Breast epithelium (tissue), 4 donors: ENCODE results near the gene PRPF6. TPM values are rescaled to one million over a fixed set of nuclear protein-coding genes. Genes with fewer than 3 reads are reported as not detected.

ENCODE experiments used
- DNase-seq, 2 donors: peaks; one replicate each; pipeline ENCODE4 v3.0.0-alpha.2; 2019; ENCODE audit warnings: low spot score in 2 of 2
- H3K27ac ChIP-seq, 2 donors: fragments of 200-600 bp; sonication (generic) in 1 of 2; one replicate each; pipeline ENCODE4 v1.5.1; 2016 to 2019; ENCODE audit warnings: mild to moderate bottlenecking in 1 of 2
- H3K27me3 ChIP-seq, 2 donors: fragments of 200-600 bp; sonication (generic) in 1 of 2; one replicate each; pipeline versions ENCODE4 v1.5.1 to v1.6.0; 2017 to 2019; ENCODE audit warnings: control low read depth in 1 of 2, mild to moderate bottlenecking in 1 of 2
- H3K36me3 ChIP-seq: fragments of 200-600 bp; one replicate; pipeline ENCODE4 v1.5.1; 2019
- H3K4me1 ChIP-seq, 2 donors: fragments of 200-600 bp; sonication (generic); one replicate each; pipeline ENCODE4 v1.5.1; 2016 to 2019; ENCODE audit warnings: control low read depth in 1 of 2
- H3K4me3 ChIP-seq, 3 donors: fragments of 200-600 bp; sonication (generic); 1 replicate in 2 of 3; 2 replicates in 1 of 3; pipeline ENCODE4 v1.5.1; 2016 to 2019; ENCODE audit warnings: mild to moderate bottlenecking in 3 of 3, moderate library complexity in 2 of 3
- H3K9me3 ChIP-seq, 2 donors: fragments of 200-600 bp; sonication (generic) in 1 of 2; one replicate each; pipeline ENCODE4 v1.5.1; 2016 to 2019; ENCODE audit warnings: control low read depth in 1 of 2
- POLR2A ChIP-seq: fragments of 450-650 bp; IDR thresholded peaks from one replicate; pipeline ENCODE4 v1.6.1; 2016; ENCODE audit warnings: antibody characterized with exemption, mild to moderate bottlenecking, moderate library complexity
- POLR2AphosphoS5 ChIP-seq, 3 donors: sonication (generic); formaldehyde crosslinking; IDR thresholded peaks; one replicate each; pipeline ENCODE4 v1.6.1; 2017; ENCODE audit warnings: antibody characterized with exemption in 3 of 3
- intact Hi-C: fragments of 100-400 bp; cut with DNase I; formaldehyde crosslinking; loops from one replicate; pipeline ENCODE4 v1.15.1; 2023; ENCODE audit warnings: low total_unique reads
- total RNA-seq, 3 donors: library from RNA; depleted of rRNA; stranded (reverse); fragments of >200 nt; gene quantifications; one replicate each; pipeline ENCODE4 v1.1.0, GENCODE V29; 2016
- TF ChIP-seq, protein P1 (sequence below), 3 donors: fragments of 450-650 bp; IDR thresholded peaks; one replicate each; pipeline ENCODE4 v1.5.1; 2016 to 2017; ENCODE audit warnings: antibody characterized with exemption in 3 of 3, mild to moderate bottlenecking in 3 of 3, moderate library complexity in 3 of 3

Gene PRPF6
- total RNA-seq, 3 donors from 2014 or later, result 53.9 to 67.5 (median 59.6) TPM

DNA sequence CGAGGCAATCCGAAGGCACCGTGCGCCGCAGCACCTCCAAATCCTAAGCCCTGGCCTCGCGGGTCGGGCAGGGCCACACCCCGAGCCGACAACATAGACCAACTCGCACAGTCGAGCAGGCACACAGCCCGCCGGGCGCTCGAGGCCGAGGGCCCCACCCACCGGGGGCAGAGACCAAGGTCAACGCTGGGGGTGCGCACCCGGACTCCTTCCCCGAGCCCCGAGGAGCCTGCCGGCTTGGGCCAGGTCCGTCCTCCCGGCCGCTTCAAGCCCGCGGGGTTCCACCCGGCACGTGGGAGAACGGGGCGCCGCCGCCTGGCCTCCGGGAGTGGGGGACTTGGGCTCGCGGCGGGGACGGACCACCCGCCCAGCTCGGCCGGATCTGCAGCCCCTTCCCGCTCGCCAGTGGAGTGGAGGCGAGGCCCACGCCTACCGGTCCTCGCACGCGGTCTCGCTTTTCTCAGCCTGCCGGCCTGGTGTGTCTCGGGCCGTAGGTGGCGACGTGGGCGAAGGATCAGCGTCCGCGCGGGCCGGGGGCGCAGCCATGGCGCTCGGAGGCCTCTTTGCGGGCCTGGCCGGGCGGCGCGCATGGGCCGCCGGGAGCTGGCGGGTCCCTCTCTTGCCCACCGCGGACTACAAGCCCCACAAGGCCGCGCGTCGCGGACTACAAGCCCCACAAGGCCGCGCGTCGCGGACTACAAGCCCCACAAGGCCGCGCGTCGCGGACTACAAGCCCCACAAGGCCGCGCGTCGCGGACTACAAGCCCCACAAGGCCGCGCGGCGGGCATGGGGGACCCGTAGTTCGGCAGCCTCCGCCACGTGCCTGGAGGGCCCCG lies 24.9 kb upstream of the PRPF6 start, which contains the start of gene UCKL1:
Gene UCKL1 (minus strand): TSS at position 590 of the 837 bp plus-strand sequence. CDS start 44 bp downstream, at position 546.
- H3K36me3 ChIP-seq, result no peaks in the 10 kb centered on the region
- peak; percentile 90 to 94 for DNase-seq
- peak; percentile 43 to 76 (median 62) for TF ChIP-seq POLR2AphosphoS5 (IDR thresholded peaks at IDR 0.05)
- peak; percentile 35 for TF ChIP-seq POLR2A
- TF ChIP-seq, protein P1, sequence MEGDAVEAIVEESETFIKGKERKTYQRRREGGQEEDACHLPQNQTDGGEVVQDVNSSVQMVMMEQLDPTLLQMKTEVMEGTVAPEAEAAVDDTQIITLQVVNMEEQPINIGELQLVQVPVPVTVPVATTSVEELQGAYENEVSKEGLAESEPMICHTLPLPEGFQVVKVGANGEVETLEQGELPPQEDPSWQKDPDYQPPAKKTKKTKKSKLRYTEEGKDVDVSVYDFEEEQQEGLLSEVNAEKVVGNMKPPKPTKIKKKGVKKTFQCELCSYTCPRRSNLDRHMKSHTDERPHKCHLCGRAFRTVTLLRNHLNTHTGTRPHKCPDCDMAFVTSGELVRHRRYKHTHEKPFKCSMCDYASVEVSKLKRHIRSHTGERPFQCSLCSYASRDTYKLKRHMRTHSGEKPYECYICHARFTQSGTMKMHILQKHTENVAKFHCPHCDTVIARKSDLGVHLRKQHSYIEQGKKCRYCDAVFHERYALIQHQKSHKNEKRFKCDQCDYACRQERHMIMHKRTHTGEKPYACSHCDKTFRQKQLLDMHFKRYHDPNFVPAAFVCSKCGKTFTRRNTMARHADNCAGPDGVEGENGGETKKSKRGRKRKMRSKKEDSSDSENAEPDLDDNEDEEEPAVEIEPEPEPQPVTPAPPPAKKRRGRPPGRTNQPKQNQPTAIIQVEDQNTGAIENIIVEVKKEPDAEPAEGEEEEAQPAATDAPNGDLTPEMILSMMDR (IDR thresholded peaks at IDR 0.05), result no peak
- H3K9me3 ChIP-seq, result no peaks in the 10 kb centered on the region
- no peaks in the 10 kb centered on the region for H3K27me3 ChIP-seq
- peaks cover 20 to 31% of the 10 kb centered on the region in 2 donors for H3K4me1 ChIP-seq
- H3K4me3 ChIP-seq, result peak within 1 kb of the TSS; percentile 94 to 100 (median 98)
- intact Hi-C loops, result no loop called here
- H3K27ac ChIP-seq, result peak within 1 kb of the TSS; percentile 86 to 98

DNA sequence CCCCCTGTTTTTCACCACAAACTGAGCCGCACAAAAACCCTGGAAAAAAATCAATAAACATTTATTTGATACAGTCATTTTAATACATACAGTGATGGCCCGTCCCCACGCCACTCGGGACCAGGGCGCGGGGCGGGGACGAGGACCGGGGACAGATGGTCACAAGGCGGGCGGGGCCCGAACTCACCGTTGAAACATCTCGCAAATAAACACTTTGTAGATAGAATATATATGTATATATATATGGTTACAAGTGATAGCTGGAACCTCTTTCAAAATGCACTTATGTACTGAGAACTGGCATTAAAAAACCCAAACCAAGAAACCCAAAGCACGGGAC lies 24.3 kb upstream of the PRPF6 start:
- peak overlapping the region; percentile 94 to 100 (median 98) for H3K4me3 ChIP-seq
- peaks cover 20 to 26% of the 10 kb centered on the region in 2 donors for H3K4me1 ChIP-seq
- intact Hi-C loops, result no loop called here
- H3K27ac ChIP-seq, result peak overlapping the region; percentile 78 to 86
- H3K27me3 ChIP-seq, result no peaks in the 10 kb centered on the region
- H3K9me3 ChIP-seq, result no peaks in the 10 kb centered on the region
- DNase-seq, result no peak
- no peak for TF ChIP-seq POLR2AphosphoS5 (IDR thresholded peaks at IDR 0.05)
- TF ChIP-seq POLR2A, result no peak
- TF ChIP-seq, protein P1 (IDR thresholded peaks at IDR 0.05), result no peak
- H3K36me3 ChIP-seq, result peaks cover 4% of the 10 kb centered on the region

DNA sequence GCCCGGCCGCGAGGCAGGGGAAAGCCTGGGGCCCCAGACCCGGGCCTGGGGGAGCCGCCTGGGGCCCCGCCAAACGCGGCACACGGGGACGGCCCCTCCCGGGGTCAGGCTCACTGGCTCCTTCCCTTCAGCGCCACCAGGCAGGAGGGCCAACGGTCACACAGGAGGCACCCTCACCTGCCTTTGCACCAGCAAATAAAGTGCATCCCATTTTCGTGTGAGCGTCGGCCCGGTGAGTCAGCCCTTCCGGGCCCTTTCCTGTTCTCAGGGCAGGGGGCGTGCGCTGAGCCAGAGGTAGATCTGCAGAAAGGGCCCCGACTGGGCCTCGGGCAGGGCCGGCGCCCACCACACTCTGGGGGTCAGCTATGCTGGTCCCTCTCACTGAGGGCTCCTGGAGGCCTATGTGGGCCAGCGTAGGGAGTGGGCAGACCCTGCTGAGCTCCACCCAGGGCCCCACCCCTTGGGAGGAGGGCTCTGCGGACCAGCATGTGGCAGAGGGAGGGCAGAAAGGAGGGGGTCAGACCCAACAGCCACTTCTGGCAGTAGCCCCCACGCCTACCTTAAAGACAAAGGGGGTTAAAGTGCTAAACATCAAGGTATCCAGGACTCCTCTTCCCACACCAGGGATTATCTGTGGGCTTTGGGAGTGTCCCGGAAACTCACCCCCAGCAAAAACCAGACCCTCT lies 23.8 kb upstream of the PRPF6 start:
- no peaks in the 10 kb centered on the region for H3K9me3 ChIP-seq
- intact Hi-C loops, result no loop called here
- TF ChIP-seq, protein P1 (IDR thresholded peaks at IDR 0.05), result peak in 1 of 3 donors; percentile 8
- TF ChIP-seq POLR2AphosphoS5 (IDR thresholded peaks at IDR 0.05) (peak in 1 of 3 donors; percentile 39), POLR2A (no peak)
- H3K36me3 ChIP-seq, result peaks cover 8% of the 10 kb centered on the region
- no peaks in the 10 kb centered on the region for H3K27me3 ChIP-seq
- peak in 1 of 2 donors; percentile 74 for DNase-seq
- H3K4me1 ChIP-seq, result peaks cover 20 to 22% of the 10 kb centered on the region in 2 donors
- H3K4me3 ChIP-seq, result peak overlapping the region; percentile 94 to 100 (median 98)
- peak overlapping the region; percentile 78 to 86 for H3K27ac ChIP-seq

DNA sequence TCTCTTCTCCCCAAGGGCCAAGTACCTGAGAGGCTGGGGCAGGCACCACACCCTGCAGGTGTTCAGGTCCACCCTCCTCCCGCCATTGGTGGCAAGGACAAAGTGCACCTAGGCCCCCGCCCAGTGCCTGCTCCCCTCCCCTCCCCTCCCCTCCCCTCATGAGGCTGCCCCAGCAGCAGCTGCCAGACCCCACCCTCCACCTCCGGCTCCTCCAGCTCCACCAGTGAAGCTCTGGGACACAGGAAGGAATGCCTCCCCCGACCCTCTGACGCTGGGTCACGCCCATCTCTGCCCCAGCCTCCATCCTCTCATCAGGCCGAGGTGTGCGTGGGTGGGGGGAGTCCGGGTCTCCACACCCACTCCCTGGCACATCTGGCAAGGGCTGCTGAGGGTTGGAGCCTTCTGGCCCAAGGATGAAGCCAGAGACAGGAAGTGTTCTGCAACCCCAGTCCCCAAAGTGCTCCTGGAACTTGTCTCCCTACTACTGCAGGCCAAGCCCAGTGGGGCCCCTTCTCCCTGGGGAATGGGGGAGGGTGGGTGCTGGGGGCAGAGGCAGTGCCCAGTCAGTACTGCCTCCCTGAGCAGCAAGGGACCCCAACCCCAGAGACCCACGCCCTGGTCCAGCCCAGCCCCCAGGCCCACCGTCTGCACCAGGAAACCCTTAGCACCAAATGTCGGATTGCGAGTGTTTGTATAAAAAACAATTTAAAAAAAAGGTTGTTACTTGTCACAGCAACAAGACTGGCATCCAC lies 23.1 kb upstream of the PRPF6 start:
- TF ChIP-seq, protein P1 (IDR thresholded peaks at IDR 0.05), result no peak
- TF ChIP-seq POLR2A, result no peak
- TF ChIP-seq POLR2AphosphoS5 (IDR thresholded peaks at IDR 0.05), result no peak
- Histone ChIP-seq H3K4me1 (peaks cover 20 to 21% of the 10 kb centered on the region in 2 donors), H3K27ac (peak overlapping the region in 1 of 2 donors; percentile 78), H3K9me3 (no peaks in the 10 kb centered on the region), H3K27me3 (no peaks in the 10 kb centered on the region), H3K36me3 (peaks cover 8% of the 10 kb centered on the region), H3K4me3 (peak overlapping the region in 2 of 3 donors; percentile 94 to 100)
- DNase-seq, result no peak
- intact Hi-C loops, result no loop called here
